ACHN (cell line): ENCODE data around the gene ADGRL2.

Source experiments
- DNase-seq: peaks from one replicate; pipeline ENCODE4 v3.0.0-alpha.2; 2015
- in situ Hi-C: cut with HindIII; loops from 2 replicates; pipeline ENCODE4 v1.10.0; 2017; ENCODE audit warnings: low sequenced_read_pairs, low pct_ligation_motif_present, low pct_unique_long_range_greater_than_20kb

Gene ADGRL2

GRCh38 chr1:81800695-81801650, at the start of gene ADGRL2:
Gene ADGRL2, plus strand, starts transcription at chr1:81800934. Its CDS starts 36,051 bp downstream, at chr1:81836985.
- DNase-seq = peak; percentile 87
- in situ Hi-C loops = no loop called here

- no peak for DNase-seq
- in situ Hi-C loops = no loop called here
These were observed 47.9 kb upstream of the ADGRL2 start for GRCh38 chr1:81752840-81753239.

GRCh38 chr1:81754424-81754823, 46.3 kb upstream of the ADGRL2 start:
- DNase-seq = no peak
- in situ Hi-C loops = no loop called here

- in situ Hi-C loops = no loop called here
- DNase-seq = no peak
These were observed 43.9 kb upstream of the ADGRL2 start for GRCh38 chr1:81756872-81757271.

- DNase-seq = no peak
- in situ Hi-C loops = no loop called here
These were observed 43.2 kb upstream of the ADGRL2 start for GRCh38 chr1:81757398-81758020.

GRCh38 chr1:81758181-81758580, 42.6 kb upstream of the ADGRL2 start:
- in situ Hi-C loops = no loop called here

GRCh38 chr1:81760477-81761097, 40.1 kb upstream of the ADGRL2 start:
- peak; percentile 25 for DNase-seq
- in situ Hi-C loops = no loop called here

More at GRCh38 chr1:81758181-81758580, 42.6 kb upstream of the ADGRL2 start:
- DNase-seq = no peak

GRCh38 chr1:81775510-81775909, 25.2 kb upstream of the ADGRL2 start:
- in situ Hi-C loops = no loop called here
- DNase-seq = no peak

GRCh38 chr1:81780705-81781454, 19.9 kb upstream of the ADGRL2 start:
- in situ Hi-C loops = no loop called here
- no peak for DNase-seq

- in situ Hi-C loops = no loop called here
- no peak for DNase-seq
These were observed 19.0 kb upstream of the ADGRL2 start for GRCh38 chr1:81781749-81782148.

GRCh38 chr1:81792184-81792583, 8.6 kb upstream of the ADGRL2 start:
- in situ Hi-C loops = no loop called here

GRCh38 chr1:81797701-81798100, 3.0 kb upstream of the ADGRL2 start:
- DNase-seq = no peak
- in situ Hi-C loops = no loop called here

More at GRCh38 chr1:81792184-81792583, 8.6 kb upstream of the ADGRL2 start:
- no peak for DNase-seq

- DNase-seq = peak; percentile 76
These were observed 617 bp upstream of the ADGRL2 start for GRCh38 chr1:81799939-81800694.

GRCh38 chr1:81801651-81802456, 1.1 kb downstream of the ADGRL2 start:
- peak; percentile 44 for DNase-seq
- in situ Hi-C loops = no loop called here

More at GRCh38 chr1:81799939-81800694, 617 bp upstream of the ADGRL2 start:
- in situ Hi-C loops = no loop called here

GRCh38 chr1:81802457-81802706, 1.6 kb downstream of the ADGRL2 start:
- DNase-seq = no peak
- in situ Hi-C loops = no loop called here

GRCh38 chr1:81802707-81803430, 2.1 kb downstream of the ADGRL2 start:
- DNase-seq = peak; percentile 62
- in situ Hi-C loops = no loop called here
